Lung (tissue), 12 donors: ENCODE results near the gene MSRB3. TPM values are rescaled to one million over a fixed set of nuclear protein-coding genes. Genes with fewer than 3 reads are reported as not detected.

ENCODE experiments used
- ATAC-seq: fragments of 200-7000 bp; cut with Tn5 transposase; one replicate; pipeline ENCODE4 v1.9.1; 2020; ENCODE audit warnings: moderate number of reproducible peaks; ENCODE audit not compliant: insufficient read depth, low FRiP score
- DNase-seq, 3 donors: peaks; one replicate each; pipeline ENCODE4 v3.0.0-alpha.2; 2013 to 2017
- H3K27ac ChIP-seq, 2 donors: one replicate each; pipeline ENCODE4 v1.5.1; 2013; ENCODE audit warnings: mild to moderate bottlenecking in 2 of 2, moderate library complexity in 2 of 2, control low read depth in 1 of 2, inconsistent platforms in 1 of 2, low read depth in 1 of 2, low read length in 1 of 2
- H3K27me3 ChIP-seq, 3 donors: one replicate each; pipeline ENCODE4 v1.5.1; 2013; ENCODE audit warnings: low read length in 2 of 3; ENCODE audit not compliant: control insufficient read depth in 3 of 3, insufficient read depth in 3 of 3
- H3K36me3 ChIP-seq, 4 donors: one replicate each; pipeline ENCODE4 v1.5.1; 2013; ENCODE audit warnings: low read length in 4 of 4, mild to moderate bottlenecking in 1 of 4, moderate library complexity in 1 of 4; ENCODE audit not compliant: control insufficient read depth in 4 of 4, insufficient read depth in 4 of 4
- H3K4me1 ChIP-seq, 5 donors: one replicate each; pipeline ENCODE4 v1.5.1; 2013; ENCODE audit warnings: low read length in 5 of 5, mild to moderate bottlenecking in 2 of 5, moderate library complexity in 1 of 5; ENCODE audit not compliant: control insufficient read depth in 5 of 5, insufficient read depth in 5 of 5
- H3K4me3 ChIP-seq: one replicate; pipeline ENCODE4 v1.5.1; 2013; ENCODE audit warnings: mild to moderate bottlenecking, control low read depth, moderate library complexity
- H3K9ac ChIP-seq, 2 donors: one replicate each; pipeline ENCODE4 v1.5.1; 2013; ENCODE audit warnings: low read length in 2 of 2, control low read depth in 1 of 2; ENCODE audit not compliant: insufficient read depth in 1 of 2
- H3K9me3 ChIP-seq, 4 donors: one replicate each; pipeline ENCODE4 v1.5.1; 2013; ENCODE audit warnings: low read length in 3 of 4, mild to moderate bottlenecking in 1 of 4, moderate library complexity in 1 of 4; ENCODE audit not compliant: control insufficient read depth in 4 of 4, insufficient read depth in 3 of 4
- CTCF ChIP-seq: IDR thresholded peaks from 2 replicates; pipeline ENCODE4 v1.5.1; 2012; ENCODE audit warnings: mild to moderate bottlenecking; ENCODE audit errors: control extremely low read depth, extremely low read depth
- WGBS, 2 donors: extraction: QIAGEN DNeasy Blood & Tissue Kit; methylation state at CpG; one replicate each; pipeline ENCODE4 v1.1.7; 2013; 5-methylcytosine and 5-hydroxymethylcytosine counted together
- polyA plus RNA-seq, 2 donors: library from polyadenylated mRNA; stranded (reverse); fragments of 200-250 nt; gene quantifications; one replicate each; pipeline ENCODE4 v1.2.1, GENCODE V29; 2013
- total RNA-seq, 2 donors: library from RNA; depleted of rRNA in 1 of 2; stranded (reverse); fragments of >200 nt in 1 of 2; gene quantifications; one replicate each; pipeline ENCODE4 v1.2.1, GENCODE V29; 2014 to 2021
- donor health status: control.
- donor health status: control.
- donor health status: Bipolar disorder and iron deficiency.
- donor health status: healthy.
- donor health status: DM: yes; HTN: yes; CAD: no.

The MSRB3 gene
- total and polyA plus RNA-seq, 4 donors, result 11.5 to 41.5 (median 28.3) TPM

GRCh38 chr12:65323070-65323469, 44.6 kb downstream of the MSRB3 start:
- ATAC-seq (no peak), DNase-seq (no peak)
- WGBS, 2 donors, result 59 to 67% methylated on average over 5 of the region's 5 CpGs
- Histone ChIP-seq H3K36me3 (no peaks in the 10 kb centered on the region), H3K9me3 (no peaks in the 10 kb centered on the region), H3K9ac (no peak overlapping the region), H3K27me3 (no peaks in the 10 kb centered on the region), H3K4me1 (peaks cover 2 to 20% (median 13%) of the 10 kb centered on the region in 5 donors), H3K4me3 (no peak overlapping the region), H3K27ac (no peak overlapping the region)
- TF ChIP-seq CTCF, result no peak

DNA sequence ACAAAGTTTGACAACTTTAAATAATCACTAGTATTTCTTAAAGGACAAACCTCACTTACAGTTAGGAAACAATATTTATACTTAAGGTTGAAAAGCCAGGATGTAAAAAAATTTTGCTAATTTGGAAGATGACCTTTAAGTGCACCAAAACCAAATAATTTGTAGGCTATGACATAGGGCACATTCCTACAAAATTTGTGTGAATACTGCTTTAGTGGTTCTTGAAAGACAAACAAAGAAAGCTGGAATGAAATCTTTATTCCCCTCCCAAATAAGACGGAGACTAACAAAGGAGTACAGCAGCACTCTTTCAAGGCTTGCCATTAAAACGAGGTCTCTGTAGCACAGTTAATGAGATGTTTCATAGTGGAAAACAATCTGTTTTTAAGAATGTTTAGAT, 45.6 kb downstream of the MSRB3 start:
- no peak for DNase-seq
- Histone ChIP-seq H3K36me3 (no peaks in the 10 kb centered on the region), H3K27ac (no peak overlapping the region), H3K9ac (no peak overlapping the region), H3K4me1 (peaks cover 2 to 29% (median 13%) of the 10 kb centered on the region in 5 donors), H3K4me3 (no peak overlapping the region), H3K9me3 (no peaks in the 10 kb centered on the region), H3K27me3 (no peaks in the 10 kb centered on the region)
- WGBS, 2 donors, result 74 to 83% methylated on average over 2 of the region's 2 CpGs
- no peak for TF ChIP-seq CTCF
- no peak for ATAC-seq

GRCh38 chr12:65324551-65324950, 46.1 kb downstream of the MSRB3 start:
- no peaks in the 10 kb centered on the region for H3K27me3 ChIP-seq
- no peak overlapping the region for H3K4me3 ChIP-seq
- DNase-seq (no peak), ATAC-seq (no peak)
- 94 to 98% methylated on average over 3 of the region's 3 CpGs for WGBS, 2 donors
- no peaks in the 10 kb centered on the region for H3K9me3 ChIP-seq
- H3K4me1 ChIP-seq, result peaks cover 2 to 30% (median 13%) of the 10 kb centered on the region in 5 donors
- no peak overlapping the region for H3K27ac ChIP-seq
- H3K36me3 ChIP-seq, result no peaks in the 10 kb centered on the region
- TF ChIP-seq CTCF, result no peak
- no peak overlapping the region for H3K9ac ChIP-seq

DNA sequence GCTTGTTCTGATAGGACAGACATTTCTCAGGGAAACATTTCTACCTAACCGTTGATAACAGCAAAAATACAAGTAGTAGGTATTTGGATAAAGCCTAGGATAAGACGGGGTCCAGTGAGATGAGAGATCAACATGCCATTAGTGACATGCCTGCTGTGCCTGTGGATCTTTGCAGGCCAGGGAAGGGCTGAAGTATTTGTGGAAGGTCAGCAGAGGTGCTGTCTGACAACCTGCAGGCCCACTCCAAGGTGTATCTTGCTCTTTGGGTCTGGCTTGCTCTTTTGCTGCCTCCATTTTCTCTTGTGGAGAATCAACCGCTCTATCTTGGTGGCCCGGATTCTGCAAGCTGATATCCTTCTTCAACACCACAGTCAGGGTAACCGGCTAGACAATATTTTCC, 46.7 kb downstream of the MSRB3 start:
- DNase-seq, result no peak
- Histone ChIP-seq H3K27ac (no peak overlapping the region), H3K27me3 (no peaks in the 10 kb centered on the region), H3K9ac (no peak overlapping the region), H3K4me1 (peaks cover 2 to 34% (median 13%) of the 10 kb centered on the region in 5 donors), H3K9me3 (no peaks in the 10 kb centered on the region), H3K36me3 (no peaks in the 10 kb centered on the region), H3K4me3 (no peak overlapping the region)
- no peak for ATAC-seq
- WGBS, 2 donors, result 94 to 96% methylated on average over 5 of the region's 5 CpGs
- no peak for TF ChIP-seq CTCF
